ENCODE data around the gene PERP. TPM values are rescaled to one million over a fixed set of nuclear protein-coding genes. Genes with fewer than 3 reads are reported as not detected.

Gene PERP
- total and polyA plus RNA-seq, 11 donors, result 41.0 to 73.4 (median 53.6) TPM

GRCh38 chr6:138107752-138108592 lies 753 bp upstream of the PERP start:
- Histone ChIP-seq H3K27ac (peak overlapping the region; percentile 19 to 92 (median 82)), H3K9me3 (no peaks in the 10 kb centered on the region), H3K36me3 (no peaks in the 10 kb centered on the region), H3K4me3 (peak overlapping the region; percentile 52 to 92 (median 73)), H3K27me3 (peaks cover 0 to 43% (median 5%) of the 10 kb centered on the region in 9 donors), H3K4me1 (peaks cover 0 to 19% (median 6%) of the 10 kb centered on the region in 12 donors)
- TF ChIP-seq POLR2A (IDR thresholded peaks at IDR 0.05) (no peak), CTCF (IDR thresholded peaks at IDR 0.05) (no peak)
- ATAC-seq, result peak in 3 of 4 donors; percentile 30 to 50 (median 30)
- intact Hi-C loops (cut with DNase I), result loop anchor here in 8 of 10 donors (2.0 to 10.0 kb wide), 8 partner anchors 103 to 403 kb away; partner anchors contain the start of genes TNFAIP3 (in 2 of the 8) and HEBP2 (in 1 of the 8)
- WGBS, 4 donors, result 8 to 16% (median 13%) methylated on average over 24 of the region's 24 CpGs
- peak in 2 of 5 donors; percentile 22 to 34 for DNase-seq

GRCh38 chr6:138106665-138107077 lies 548 bp downstream of the PERP start:
- H3K4me3 ChIP-seq, result peak overlapping the region; percentile 52 to 92 (median 73)
- 3 to 8% (median 7%) methylated on average over 14 to 17 of the region's 17 CpGs for WGBS, 4 donors
- peak in 1 of 4 donors; percentile 3 for ATAC-seq
- H3K27me3 ChIP-seq, result peaks cover 0 to 43% (median 5%) of the 10 kb centered on the region in 9 donors
- no peaks in the 10 kb centered on the region for H3K36me3 ChIP-seq
- peak overlapping the region; percentile 19 to 92 (median 82) for H3K27ac ChIP-seq
- H3K4me1 ChIP-seq, result peaks cover 0 to 19% (median 6%) of the 10 kb centered on the region in 12 donors
- no peak for DNase-seq
- intact Hi-C loops (cut with DNase I), result loop anchor here in 7 of 10 donors (2.0 to 10.0 kb wide), 6 partner anchors 102 to 402 kb away; partner anchors contain the start of genes TNFAIP3 (in 2 of the 7) and HEBP2 (in 1 of the 7)
- TF ChIP-seq CTCF (IDR thresholded peaks at IDR 0.05) (no peak), POLR2A (IDR thresholded peaks at IDR 0.05) (no peak)
- H3K9me3 ChIP-seq, result no peaks in the 10 kb centered on the region

GRCh38 chr6:138105880-138106664 lies 1.1 kb downstream of the PERP start:
- intact Hi-C loops (cut with DNase I), result loop anchor here in 7 of 10 donors (2.0 to 10.0 kb wide), 6 partner anchors 101 to 401 kb away; partner anchors contain the start of genes TNFAIP3 (in 2 of the 7) and HEBP2 (in 1 of the 7)
- no peak for TF ChIP-seq CTCF (IDR thresholded peaks at IDR 0.05)
- TF ChIP-seq POLR2A (IDR thresholded peaks at IDR 0.05), result no peak
- peak in 1 of 4 donors; percentile 52 for ATAC-seq
- Histone ChIP-seq H3K36me3 (no peaks in the 10 kb centered on the region), H3K27me3 (peaks cover 0 to 43% (median 5%) of the 10 kb centered on the region in 9 donors), H3K9me3 (no peaks in the 10 kb centered on the region), H3K4me1 (peaks cover 0 to 19% (median 6%) of the 10 kb centered on the region in 12 donors), H3K4me3 (peak overlapping the region; percentile 52 to 92 (median 73)), H3K27ac (peak overlapping the region; percentile 19 to 92 (median 82))
- 20 to 29% (median 26%) methylated on average over 10 of the region's 10 CpGs for WGBS, 4 donors
- DNase-seq, result no peak
